HG02970 (cell line): ENCODE measurements around the gene CEP135.
A peak's percentile ranks its signal among the peaks of the same experiment; 100 is the strongest.

Source experiments
- ATAC-seq: cut with Tn5 transposase; IDR thresholded peaks from one replicate; pipeline ENCODE4 v1.9.1; 2021; ENCODE audit warnings: mild to moderate bottlenecking, moderate library complexity, moderate number of reproducible peaks; ENCODE audit not compliant: unreplicated experiment, low FRiP score

The CEP135 gene

GRCh38 chr4:56007154-56007553, 58.4 kb downstream of the CEP135 start:
- no peak for ATAC-seq

- no peak for ATAC-seq
Measured at GRCh38 chr4:56008206-56008605, 59.5 kb downstream of the CEP135 start.

DNA sequence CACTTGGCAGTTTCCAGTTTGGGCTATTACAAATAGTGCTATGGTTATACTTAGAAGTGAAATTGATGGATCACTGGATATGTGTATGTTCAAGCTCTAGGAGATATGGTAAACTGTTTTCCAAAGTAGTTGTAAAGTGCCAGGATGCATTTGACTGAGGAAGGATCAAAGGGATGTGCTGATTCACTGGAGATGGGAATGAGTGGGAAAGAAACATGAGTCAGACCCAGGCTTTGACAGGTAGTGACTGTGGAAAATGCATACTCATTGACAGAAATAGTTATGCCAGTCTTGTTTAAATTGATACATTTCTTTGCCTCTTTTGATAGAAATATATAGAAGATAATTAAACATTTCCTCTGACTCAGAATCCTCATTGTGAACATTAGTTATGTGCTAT, 77.9 kb downstream of the CEP135 start:
- ATAC-seq = no peak

- ATAC-seq = no peak
Measured at GRCh38 chr4:56028165-56028564, 79.4 kb downstream of the CEP135 start.

- no peak for ATAC-seq
Measured at GRCh38 chr4:56038487-56039162, 89.9 kb downstream of the CEP135 start.

DNA sequence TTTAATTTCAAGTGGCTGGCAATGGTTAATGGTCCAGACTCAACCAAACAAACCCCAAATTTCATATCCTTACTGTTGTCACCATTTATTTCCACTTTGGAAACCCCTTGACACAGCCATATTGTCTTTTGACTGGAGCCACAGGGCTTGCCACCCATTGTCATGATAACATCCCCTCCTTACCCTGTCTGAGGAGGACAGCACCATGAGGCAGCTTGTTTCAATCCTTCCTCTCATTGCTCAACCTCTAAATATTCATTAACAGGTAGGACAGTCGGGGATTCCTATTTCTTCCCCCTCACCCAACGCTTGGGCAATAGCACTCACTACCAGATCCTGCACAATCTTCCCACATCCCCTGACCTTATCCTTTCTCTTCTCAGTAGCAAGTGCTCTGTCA, 92.1 kb downstream of the CEP135 start:
- no peak for ATAC-seq

- ATAC-seq = no peak
Measured at GRCh38 chr4:56042225-56042624, 93.5 kb downstream of the CEP135 start.

GRCh38 chr4:56048383-56048701, 99.6 kb downstream of the CEP135 start:
- ATAC-seq = no peak

GRCh38 chr4:56048702-56049431, 100.1 kb downstream of the CEP135 start:
- ATAC-seq = peak; percentile 87

- no peak for ATAC-seq
Measured at GRCh38 chr4:56050625-56051024, 101.9 kb downstream of the CEP135 start.

GRCh38 chr4:56051029-56051709, 102.4 kb downstream of the CEP135 start:
- ATAC-seq = no peak

DNA sequence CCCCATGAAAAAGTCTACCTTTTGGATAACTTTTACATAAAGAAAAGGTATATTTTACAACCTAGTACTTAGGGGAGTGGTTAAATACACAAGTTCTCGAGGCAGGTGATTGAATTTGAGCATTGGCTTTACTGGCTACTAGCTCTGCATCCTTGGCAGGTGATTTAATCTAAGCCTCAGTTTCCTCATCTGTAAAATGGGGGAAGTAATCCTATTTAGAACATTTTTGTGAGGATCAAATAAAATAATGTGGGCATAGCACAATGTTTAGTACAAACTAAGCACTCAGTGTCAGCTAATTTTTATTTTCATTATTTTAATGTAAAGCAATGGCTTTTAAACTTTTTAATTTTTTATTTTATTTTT, 102.9 kb downstream of the CEP135 start:
- no peak for ATAC-seq

DNA sequence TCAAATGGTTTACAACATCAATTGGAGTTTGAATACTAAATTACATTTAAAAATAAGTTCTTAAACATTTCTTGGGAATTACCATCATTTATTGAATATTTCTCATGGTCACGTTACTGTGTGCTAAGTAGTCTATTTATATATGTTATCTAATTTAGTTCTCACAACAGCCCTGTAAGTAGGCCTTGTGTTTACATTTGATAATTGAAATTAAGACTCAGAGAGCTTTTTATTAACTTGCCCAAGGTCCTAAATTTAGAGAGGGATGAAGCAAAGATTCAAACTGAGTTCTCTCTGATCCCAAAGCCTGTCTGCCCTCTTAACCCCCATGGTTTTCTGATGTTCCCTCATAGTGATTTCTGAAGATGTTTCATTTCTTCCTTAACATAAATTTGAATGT, 103.7 kb downstream of the CEP135 start:
- no peak for ATAC-seq

DNA sequence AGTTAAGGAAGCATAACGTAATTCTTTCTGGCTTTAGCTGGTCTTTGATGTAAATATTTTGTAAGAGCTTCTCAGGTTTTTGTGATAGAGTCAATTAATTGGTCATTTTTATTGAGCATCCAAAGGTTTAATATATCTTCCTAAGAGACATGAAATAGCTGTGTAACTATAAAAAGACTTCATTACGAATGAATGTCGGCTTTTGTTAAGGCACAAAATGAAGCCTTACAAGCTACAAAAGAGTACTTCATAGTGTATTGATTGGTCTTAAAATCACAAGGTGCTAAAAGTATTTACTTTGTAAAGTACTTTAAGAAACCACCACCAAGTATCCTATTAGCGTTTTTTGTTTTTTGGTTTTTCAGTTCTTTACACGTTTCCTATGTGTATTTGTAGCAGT, 104.2 kb downstream of the CEP135 start:
- ATAC-seq = no peak

DNA sequence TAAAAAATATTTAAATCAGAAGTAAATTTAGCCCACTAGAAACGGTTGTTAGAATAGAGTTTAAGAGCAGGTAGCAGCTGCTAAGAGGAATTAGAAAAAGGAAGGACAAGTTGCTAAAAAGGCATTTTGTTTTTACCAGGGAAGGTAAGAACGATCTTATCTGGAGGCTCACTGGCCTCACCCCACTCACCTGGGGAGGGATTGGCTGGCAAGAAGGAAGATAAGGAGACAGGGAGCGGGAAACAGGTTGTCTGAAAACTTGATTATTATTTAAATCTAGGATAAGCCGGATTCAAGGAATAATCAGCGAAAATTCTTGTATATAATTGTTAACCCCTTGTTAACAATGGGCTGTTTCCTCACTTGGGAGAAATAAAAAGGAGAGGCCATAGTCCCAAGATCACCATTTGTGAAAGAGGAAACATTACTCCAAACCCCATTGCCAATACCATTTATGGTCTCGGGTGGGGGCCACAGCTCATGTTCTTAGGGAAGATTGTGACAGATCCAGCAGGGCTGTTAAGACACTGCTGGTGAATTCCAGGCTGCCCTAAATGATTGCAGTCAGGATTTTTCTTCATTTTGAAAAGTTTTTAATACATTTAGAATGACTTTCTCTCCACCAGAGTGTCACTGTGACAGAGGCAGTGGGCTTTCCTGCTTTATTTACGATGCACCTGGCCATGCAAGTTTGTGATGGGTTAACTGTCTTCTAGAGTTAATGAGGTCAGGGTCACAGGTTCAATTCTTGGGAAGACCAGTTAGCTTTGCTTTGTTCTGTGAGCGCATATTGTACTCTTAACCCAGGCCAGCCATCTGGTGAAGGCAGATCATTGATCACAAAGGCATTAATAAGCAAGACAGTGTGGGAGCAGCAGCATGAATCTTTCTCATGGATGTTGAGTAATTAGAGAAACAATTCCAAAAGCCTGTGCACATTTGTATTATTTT, 106.6 kb downstream of the CEP135 start:
- ATAC-seq = no peak

DNA sequence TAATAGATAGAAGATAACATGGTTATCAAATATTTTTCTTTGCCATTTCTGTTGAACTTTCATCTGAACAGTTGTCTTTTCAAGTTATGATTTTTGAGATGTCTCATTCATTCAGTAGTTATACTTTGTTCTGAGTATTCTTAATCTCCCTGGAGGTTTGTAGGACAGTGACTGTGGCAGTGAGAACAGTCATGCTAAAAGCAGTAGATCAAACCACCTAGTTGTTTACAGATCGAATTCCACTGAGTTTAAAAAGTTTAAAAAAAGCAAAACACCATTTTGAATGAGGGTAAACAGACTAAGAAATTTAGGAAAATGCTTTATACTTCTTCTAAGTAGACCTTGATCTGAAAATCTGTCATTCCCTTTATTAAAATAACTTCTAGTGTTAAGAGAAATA, 107.2 kb downstream of the CEP135 start:
- no peak for ATAC-seq

GRCh38 chr4:56058555-56058954, 109.8 kb downstream of the CEP135 start:
- ATAC-seq = no peak

DNA sequence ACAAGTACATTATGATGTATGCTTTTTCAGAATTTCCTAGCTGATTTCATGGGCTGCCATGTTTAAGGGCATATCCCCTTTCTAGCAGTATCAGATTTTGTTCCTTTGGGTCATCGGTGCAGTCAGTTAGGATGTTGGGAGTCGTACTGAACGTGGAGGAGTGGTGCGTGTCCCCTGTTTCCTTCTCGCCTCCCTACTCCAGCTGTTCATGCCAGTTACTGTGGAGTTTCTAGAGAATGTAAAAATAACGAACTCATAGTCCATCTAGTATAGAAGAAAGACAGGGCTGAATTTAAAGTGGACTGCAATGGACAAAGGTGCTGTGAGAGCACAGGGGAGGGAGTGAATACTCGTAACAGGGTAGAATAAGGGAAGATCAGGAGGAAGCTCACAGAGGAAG, 111.3 kb downstream of the CEP135 start:
- no peak for ATAC-seq

- ATAC-seq = no peak
Measured at GRCh38 chr4:56062106-56062505, 113.4 kb downstream of the CEP135 start.

DNA sequence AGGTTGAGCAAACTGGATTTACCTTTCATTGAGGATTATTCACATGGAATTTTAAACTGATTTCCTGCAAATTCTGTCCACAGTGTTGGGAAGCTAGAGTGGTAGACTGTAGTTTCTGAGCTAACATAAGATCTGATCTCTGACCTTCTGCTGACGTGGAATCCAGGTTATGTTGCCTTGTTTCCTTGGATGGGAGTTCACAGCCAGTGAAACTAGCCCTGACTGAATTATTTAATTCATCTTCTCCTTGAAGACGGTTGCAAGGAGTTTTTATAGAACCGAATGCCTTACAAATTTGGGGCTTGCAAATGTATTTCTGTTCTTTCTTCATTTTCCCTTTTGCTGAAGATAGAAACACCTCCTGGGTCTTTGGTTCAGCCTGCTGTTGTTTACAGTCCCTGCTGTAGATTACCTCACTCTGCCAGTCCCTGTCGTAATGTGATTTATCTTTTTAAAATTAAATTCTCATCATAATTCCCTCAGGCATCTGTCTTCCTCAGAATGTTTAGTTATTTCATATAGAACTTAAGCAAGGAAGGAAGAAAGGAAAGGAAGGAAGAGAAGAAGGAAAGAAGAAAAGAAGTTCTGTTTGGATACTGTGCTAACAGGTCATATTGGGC, 113.9 kb downstream of the CEP135 start:
- ATAC-seq = no peak
